ENCODE results near the gene TMPRSS13. TPM values are rescaled to one million over a fixed set of nuclear protein-coding genes. Genes with fewer than 3 reads are reported as not detected.

Gene TMPRSS13
- total RNA-seq, 6 experiments from 2014 or later: 0.09 to 0.61 (median 0.12) TPM; not detected in 3

DNA sequence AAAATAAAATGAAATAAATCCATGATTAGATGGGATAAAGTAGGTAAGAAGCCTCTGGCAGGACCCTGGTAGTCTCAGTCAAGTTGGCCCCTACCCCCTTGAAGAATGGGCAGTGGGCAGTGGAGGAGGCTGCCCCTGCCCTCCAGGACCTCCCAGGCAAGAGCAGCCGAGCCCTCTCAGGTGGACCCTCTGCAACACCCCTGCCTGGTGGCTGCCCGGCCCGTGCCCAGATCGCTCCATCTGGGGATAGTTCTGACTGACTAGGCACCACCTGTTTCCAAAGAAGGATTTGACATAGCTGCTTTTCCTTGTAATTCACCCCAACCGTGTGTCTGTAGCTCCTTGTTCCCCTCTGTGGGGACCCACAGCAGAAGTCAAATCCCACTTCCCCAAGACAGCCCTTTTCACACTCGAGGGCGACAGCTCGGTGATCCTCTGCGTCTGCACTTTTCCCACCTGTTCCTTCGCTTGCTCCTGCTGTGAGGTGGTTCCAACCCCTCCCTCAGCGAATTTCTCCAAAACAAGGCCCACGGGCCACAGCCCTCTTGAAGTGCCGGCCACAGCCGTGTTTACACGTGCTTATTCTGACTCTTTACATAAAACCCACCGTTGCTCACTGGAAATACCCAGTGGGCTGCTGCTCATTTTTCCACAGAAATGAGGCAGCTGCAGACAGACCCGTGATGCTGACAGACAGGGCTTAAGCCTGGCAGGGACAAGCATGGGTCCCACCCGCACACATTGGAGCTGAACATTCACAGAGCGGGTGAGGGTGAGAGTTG is 5.5 kb upstream of the TMPRSS13 start:
- DNase-seq (peak in 1 of 3 donors; percentile 34), ATAC-seq (no peak)
- H3K36me3 ChIP-seq: no peaks in the 10 kb centered on the region
- no peak overlapping the region for H3K4me3 ChIP-seq
- 68% methylated on average over 17 of the region's 19 CpGs for WGBS (ENCODE audit: insufficient coverage, low coverage, low lambda C conversion rate, missing lambda C conversion rate)
- H3K4me1 ChIP-seq: no peaks in the 10 kb centered on the region
- no peaks in the 10 kb centered on the region for H3K9me3 ChIP-seq
- no peak overlapping the region for H3K27ac ChIP-seq
- TF ChIP-seq, protein P1, sequence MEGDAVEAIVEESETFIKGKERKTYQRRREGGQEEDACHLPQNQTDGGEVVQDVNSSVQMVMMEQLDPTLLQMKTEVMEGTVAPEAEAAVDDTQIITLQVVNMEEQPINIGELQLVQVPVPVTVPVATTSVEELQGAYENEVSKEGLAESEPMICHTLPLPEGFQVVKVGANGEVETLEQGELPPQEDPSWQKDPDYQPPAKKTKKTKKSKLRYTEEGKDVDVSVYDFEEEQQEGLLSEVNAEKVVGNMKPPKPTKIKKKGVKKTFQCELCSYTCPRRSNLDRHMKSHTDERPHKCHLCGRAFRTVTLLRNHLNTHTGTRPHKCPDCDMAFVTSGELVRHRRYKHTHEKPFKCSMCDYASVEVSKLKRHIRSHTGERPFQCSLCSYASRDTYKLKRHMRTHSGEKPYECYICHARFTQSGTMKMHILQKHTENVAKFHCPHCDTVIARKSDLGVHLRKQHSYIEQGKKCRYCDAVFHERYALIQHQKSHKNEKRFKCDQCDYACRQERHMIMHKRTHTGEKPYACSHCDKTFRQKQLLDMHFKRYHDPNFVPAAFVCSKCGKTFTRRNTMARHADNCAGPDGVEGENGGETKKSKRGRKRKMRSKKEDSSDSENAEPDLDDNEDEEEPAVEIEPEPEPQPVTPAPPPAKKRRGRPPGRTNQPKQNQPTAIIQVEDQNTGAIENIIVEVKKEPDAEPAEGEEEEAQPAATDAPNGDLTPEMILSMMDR (IDR thresholded peaks at IDR 0.05): no peak
- no peak for TF ChIP-seq POLR2A (IDR thresholded peaks at IDR 0.05)
- intact Hi-C loops (cut with DNase I): no loop called here
- H3K27me3 ChIP-seq: no peaks in the 10 kb centered on the region

- 68% methylated on average over 5 of the region's 5 CpGs for WGBS (ENCODE audit: insufficient coverage, low coverage, low lambda C conversion rate, missing lambda C conversion rate)
- ATAC-seq (no peak), DNase-seq (no peak)
- Histone ChIP-seq H3K9me3 (no peaks in the 10 kb centered on the region), H3K4me3 (no peak overlapping the region), H3K4me1 (no peaks in the 10 kb centered on the region), H3K36me3 (no peaks in the 10 kb centered on the region), H3K27ac (no peak overlapping the region), H3K27me3 (no peaks in the 10 kb centered on the region)
- intact Hi-C loops (cut with DNase I): no loop called here
- TF ChIP-seq, protein P1 (IDR thresholded peaks at IDR 0.05): no peak
These were observed 4.7 kb upstream of the TMPRSS13 start for GRCh38 chr11:117933930-117934329.

- no peak for TF ChIP-seq POLR2A (IDR thresholded peaks at IDR 0.05)
- TF ChIP-seq, protein P1 (IDR thresholded peaks at IDR 0.05): no peak
- WGBS (ENCODE audit: insufficient coverage, low coverage, low lambda C conversion rate, missing lambda C conversion rate): 82% methylated on average over 4 of the region's 4 CpGs
- Histone ChIP-seq H3K27ac (no peak overlapping the region), H3K9me3 (no peaks in the 10 kb centered on the region), H3K27me3 (no peaks in the 10 kb centered on the region), H3K4me3 (no peak overlapping the region), H3K4me1 (no peaks in the 10 kb centered on the region), H3K36me3 (no peaks in the 10 kb centered on the region)
- intact Hi-C loops (cut with DNase I): no loop called here
- no peak for ATAC-seq
- peak in 1 of 3 donors; percentile 11 for DNase-seq
These were observed 4.3 kb upstream of the TMPRSS13 start for GRCh38 chr11:117933475-117933874.

DNA sequence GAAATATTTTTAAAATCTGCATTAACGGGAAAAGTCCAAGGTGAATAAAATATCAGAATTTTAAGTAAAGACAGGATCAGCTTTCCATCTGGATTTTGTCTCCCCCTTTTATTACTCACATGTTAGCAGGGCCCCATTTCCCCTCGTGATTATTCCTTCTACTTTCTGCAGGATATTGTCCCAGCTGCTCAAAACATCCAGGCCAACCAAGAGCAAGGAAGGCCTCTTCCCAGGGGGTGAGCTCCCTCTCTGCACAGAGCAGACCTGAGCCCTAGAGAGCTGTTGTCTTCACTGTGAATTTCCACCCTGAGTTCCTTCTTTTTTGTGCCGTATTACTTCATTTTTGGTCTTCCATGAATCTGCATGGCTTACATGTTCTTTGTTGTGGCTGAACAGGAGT is 3.7 kb upstream of the TMPRSS13 start:
- WGBS (ENCODE audit: insufficient coverage, low coverage, low lambda C conversion rate, missing lambda C conversion rate): 59% methylated on average over 3 of the region's 3 CpGs
- Histone ChIP-seq H3K27ac (no peak overlapping the region), H3K27me3 (no peaks in the 10 kb centered on the region), H3K4me3 (no peak overlapping the region), H3K4me1 (no peaks in the 10 kb centered on the region), H3K36me3 (no peaks in the 10 kb centered on the region), H3K9me3 (no peaks in the 10 kb centered on the region)
- intact Hi-C loops (cut with DNase I): no loop called here
- DNase-seq: no peak
- ATAC-seq: no peak
- TF ChIP-seq, protein P1 (IDR thresholded peaks at IDR 0.05): no peak
- TF ChIP-seq POLR2A (IDR thresholded peaks at IDR 0.05): no peak
